HFFc6 (cell line): ENCODE data around the gene C1orf105. TPM values are rescaled to one million over a fixed set of nuclear protein-coding genes. Genes with fewer than 3 reads are reported as not detected.

Experiments
- DNase-seq: peaks from one replicate; pipeline ENCODE4 v3.0.0-alpha.2; 2018
- H3K27ac Mint-ChIP-seq: 2 replicates; pipeline ENCODE4 v1.8.0; 2020; ENCODE audit warnings: mild to moderate bottlenecking, mixed read lengths
- H3K27me3 Mint-ChIP-seq: 2 replicates; pipeline ENCODE4 v1.8.0; 2021; ENCODE audit warnings: mild to moderate bottlenecking, moderate library complexity, mixed read lengths; ENCODE audit not compliant: insufficient read depth
- H3K36me3 Mint-ChIP-seq: 2 replicates; pipeline ENCODE4 v1.8.0; 2021; ENCODE audit warnings: low read depth, mixed read lengths
- H3K4me1 Mint-ChIP-seq: 2 replicates; pipeline ENCODE4 v1.8.0; 2020; ENCODE audit warnings: low read depth, mixed read lengths
- H3K4me3 Mint-ChIP-seq: 2 replicates; pipeline ENCODE4 v1.8.0; 2020; ENCODE audit warnings: mild to moderate bottlenecking, moderate library complexity, mixed read lengths
- H3K9me3 Mint-ChIP-seq: 2 replicates; pipeline ENCODE4 v1.8.0; 2020; ENCODE audit warnings: mild to moderate bottlenecking, mixed read lengths
- total RNA-seq, 6 experiments: library from RNA; stranded (reverse); fragmentation: NEBNext Ultra II Directional; extraction: Animal tissue kit (Norgen Biotek cat#: 25700); gene quantifications; 2 replicates in 1 of 6; 3 replicates in 5 of 6; pipeline ENCODE4 v1.2.3, GENCODE V29; 2021
- TF ChIP-seq, protein P1 (sequence below): fragments of 200-600 bp; sonication (generic); IDR thresholded peaks from 2 replicates; pipeline ENCODE4 v1.5.0; 2021; ENCODE audit warnings: antibody characterized with exemption, mild to moderate bottlenecking

C1orf105 gene
- total RNA-seq, 6 experiments from 2014 or later, result not detected

DNA sequence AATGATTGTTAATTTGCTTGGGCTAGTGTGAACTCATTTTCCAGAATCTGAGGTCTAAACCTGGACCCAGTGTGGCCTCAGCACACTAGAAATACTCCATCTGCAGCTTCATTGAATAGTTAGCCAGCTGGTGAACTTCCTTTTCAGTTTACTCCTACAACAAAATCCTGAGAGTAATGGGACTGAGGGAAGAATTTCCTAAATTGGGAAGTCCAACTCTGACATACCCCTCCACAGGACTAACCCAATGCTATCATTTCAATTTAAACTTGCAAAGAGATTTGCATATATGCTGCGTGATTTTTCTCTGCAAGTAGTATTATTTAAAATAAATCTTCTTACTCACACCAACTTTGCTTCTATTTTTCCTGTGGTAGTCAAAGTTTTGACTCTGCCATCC is 51.2 kb downstream of the C1orf105 start:
- Mint-ChIP-seq H3K4me3 (no peak overlapping the region), H3K27me3 (peaks cover 3% of the 10 kb centered on the region; the same call in 1 of the 2 replicates), H3K4me1 (peaks cover 13% of the 10 kb centered on the region), H3K36me3 (no peaks in the 10 kb centered on the region), H3K27ac (no peak overlapping the region), H3K9me3 (no peaks in the 10 kb centered on the region)
- DNase-seq, result no peak
- TF ChIP-seq, protein P1, sequence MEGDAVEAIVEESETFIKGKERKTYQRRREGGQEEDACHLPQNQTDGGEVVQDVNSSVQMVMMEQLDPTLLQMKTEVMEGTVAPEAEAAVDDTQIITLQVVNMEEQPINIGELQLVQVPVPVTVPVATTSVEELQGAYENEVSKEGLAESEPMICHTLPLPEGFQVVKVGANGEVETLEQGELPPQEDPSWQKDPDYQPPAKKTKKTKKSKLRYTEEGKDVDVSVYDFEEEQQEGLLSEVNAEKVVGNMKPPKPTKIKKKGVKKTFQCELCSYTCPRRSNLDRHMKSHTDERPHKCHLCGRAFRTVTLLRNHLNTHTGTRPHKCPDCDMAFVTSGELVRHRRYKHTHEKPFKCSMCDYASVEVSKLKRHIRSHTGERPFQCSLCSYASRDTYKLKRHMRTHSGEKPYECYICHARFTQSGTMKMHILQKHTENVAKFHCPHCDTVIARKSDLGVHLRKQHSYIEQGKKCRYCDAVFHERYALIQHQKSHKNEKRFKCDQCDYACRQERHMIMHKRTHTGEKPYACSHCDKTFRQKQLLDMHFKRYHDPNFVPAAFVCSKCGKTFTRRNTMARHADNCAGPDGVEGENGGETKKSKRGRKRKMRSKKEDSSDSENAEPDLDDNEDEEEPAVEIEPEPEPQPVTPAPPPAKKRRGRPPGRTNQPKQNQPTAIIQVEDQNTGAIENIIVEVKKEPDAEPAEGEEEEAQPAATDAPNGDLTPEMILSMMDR, result no peak

DNA sequence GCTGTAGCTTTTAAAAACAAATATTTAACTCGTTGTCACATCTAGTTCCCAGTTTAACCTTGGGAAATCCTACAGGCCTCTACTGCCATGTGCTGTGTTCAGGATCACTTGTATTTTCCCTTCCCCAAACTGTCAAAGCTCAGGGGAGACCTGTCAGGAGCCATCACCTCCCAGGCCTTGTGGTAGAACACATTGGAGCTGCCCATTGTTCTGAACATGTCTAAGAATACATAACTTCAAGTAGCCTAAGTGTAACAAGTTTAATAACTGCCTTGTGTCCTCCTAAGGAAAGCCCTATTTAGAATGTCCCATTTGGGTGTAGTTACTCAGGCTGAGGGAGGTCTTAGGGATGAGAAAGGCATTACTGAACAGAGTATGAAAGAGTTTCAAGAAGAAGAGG is 52.0 kb downstream of the C1orf105 start:
- H3K9me3 Mint-ChIP-seq, result no peaks in the 10 kb centered on the region
- no peak for DNase-seq
- H3K36me3 Mint-ChIP-seq, result no peaks in the 10 kb centered on the region
- H3K4me3 Mint-ChIP-seq, result no peak overlapping the region
- H3K27ac Mint-ChIP-seq, result no peak overlapping the region
- peaks cover 3% of the 10 kb centered on the region; the same call in 1 of the 2 replicates for H3K27me3 Mint-ChIP-seq
- TF ChIP-seq, protein P1, result no peak
- H3K4me1 Mint-ChIP-seq, result peaks cover 7% of the 10 kb centered on the region

DNA sequence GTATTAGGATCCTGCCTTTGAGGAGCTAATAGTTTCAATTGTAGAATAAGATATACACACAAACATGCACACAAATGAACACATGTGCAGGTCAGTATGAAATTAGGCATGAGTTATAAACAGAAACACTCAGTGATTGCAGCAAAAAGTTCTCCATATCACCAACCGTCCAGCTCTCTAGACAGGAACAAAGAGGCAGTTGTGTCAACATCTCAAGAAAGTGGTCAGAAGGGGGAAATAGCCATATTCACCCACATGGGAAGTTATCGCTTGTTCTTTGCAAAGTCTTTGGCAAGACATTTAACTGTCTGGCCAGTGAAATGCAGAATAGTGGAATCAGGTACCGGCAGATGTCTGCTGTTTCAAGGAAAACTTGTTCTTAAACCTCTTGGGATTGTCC is 52.8 kb downstream of the C1orf105 start:
- H3K27me3 Mint-ChIP-seq, result peaks cover 3% of the 10 kb centered on the region; the same call in 1 of the 2 replicates
- no peak overlapping the region for H3K4me3 Mint-ChIP-seq
- peaks cover 7% of the 10 kb centered on the region for H3K4me1 Mint-ChIP-seq
- H3K27ac Mint-ChIP-seq, result no peak overlapping the region
- no peak for DNase-seq
- no peaks in the 10 kb centered on the region for H3K36me3 Mint-ChIP-seq
- no peaks in the 10 kb centered on the region for H3K9me3 Mint-ChIP-seq
- TF ChIP-seq, protein P1, result no peak

DNA sequence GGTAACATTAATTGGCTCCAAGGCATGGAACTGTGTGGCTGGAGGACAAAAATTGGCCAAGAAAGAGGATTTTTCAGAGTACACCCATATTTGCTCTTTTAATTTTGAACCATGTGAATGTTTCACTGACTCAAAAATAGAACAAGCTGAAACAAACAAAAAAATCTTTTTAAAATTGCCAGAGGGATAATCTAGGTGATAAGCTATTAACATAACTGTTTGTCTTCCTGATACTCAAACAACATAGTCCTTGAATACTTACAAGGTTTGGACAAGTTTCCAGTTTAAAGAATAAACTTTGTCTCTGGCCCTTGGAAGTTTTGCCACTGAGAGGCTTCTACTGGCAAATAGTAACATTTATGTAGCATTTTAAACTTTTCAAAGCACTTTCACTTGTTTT is 53.4 kb downstream of the C1orf105 start:
- no peaks in the 10 kb centered on the region for H3K36me3 Mint-ChIP-seq
- TF ChIP-seq, protein P1, result no peak
- DNase-seq, result no peak
- H3K27me3 Mint-ChIP-seq, result peaks cover 3% of the 10 kb centered on the region; the same call in 1 of the 2 replicates
- peaks cover 7% of the 10 kb centered on the region for H3K4me1 Mint-ChIP-seq
- H3K4me3 Mint-ChIP-seq, result no peak overlapping the region
- no peak overlapping the region for H3K27ac Mint-ChIP-seq
- no peaks in the 10 kb centered on the region for H3K9me3 Mint-ChIP-seq

DNA sequence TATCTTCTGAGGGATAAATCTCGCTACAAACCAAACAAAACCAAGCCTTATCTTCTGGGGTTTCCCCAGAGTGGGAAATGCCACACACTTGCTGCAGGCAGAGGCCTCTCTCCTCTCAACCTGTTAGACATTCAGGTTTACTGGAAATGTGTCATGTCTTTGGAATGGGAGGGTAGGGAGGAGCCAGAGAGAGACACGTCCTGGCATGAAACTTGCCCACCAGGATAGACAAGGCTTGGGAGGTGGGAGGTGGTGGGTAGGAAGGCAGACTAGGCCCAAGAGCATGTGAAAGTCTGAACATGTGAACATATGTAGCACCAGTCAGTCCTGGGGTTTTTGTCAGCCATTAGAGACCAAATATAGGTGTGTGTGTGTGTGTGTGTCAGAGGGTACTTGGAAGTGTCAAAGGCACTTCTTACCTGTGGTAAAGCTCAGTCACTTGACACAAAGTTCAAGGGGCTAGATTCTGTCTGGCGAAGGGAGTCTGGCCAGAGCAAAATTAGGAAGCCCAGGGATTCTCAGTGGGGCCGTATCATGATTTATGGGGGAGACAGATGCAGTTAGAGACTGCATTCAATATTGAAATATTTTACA is 55.8 kb downstream of the C1orf105 start:
- TF ChIP-seq, protein P1, result no peak
- no peaks in the 10 kb centered on the region for H3K9me3 Mint-ChIP-seq
- H3K36me3 Mint-ChIP-seq, result no peaks in the 10 kb centered on the region
- H3K4me3 Mint-ChIP-seq, result no peak overlapping the region
- H3K27me3 Mint-ChIP-seq, result peaks cover 3% of the 10 kb centered on the region
- no peak overlapping the region for H3K27ac Mint-ChIP-seq
- DNase-seq, result no peak
- H3K4me1 Mint-ChIP-seq, result peaks cover 7% of the 10 kb centered on the region

DNA sequence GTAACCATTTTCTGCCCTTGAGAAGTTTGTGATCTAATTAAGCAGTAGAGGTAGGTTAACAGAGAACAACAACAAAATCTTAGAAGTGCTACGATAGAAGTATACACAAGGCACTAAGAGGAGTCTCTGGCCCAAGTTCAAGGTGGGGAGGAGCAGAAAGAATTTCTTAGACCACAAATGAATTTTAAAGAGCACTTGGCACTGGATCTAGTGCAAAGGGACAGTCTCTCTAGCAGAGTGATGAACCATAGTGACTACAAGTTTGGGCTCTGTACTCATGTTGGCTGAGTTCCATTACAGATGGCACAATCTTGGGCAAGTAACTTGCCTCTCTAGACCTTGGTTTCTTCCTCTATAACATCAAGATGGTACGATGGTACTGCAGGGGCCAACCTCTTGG is 56.7 kb downstream of the C1orf105 start:
- Mint-ChIP-seq H3K27ac (no peak overlapping the region), H3K4me3 (no peak overlapping the region), H3K27me3 (peaks cover 3% of the 10 kb centered on the region), H3K9me3 (no peaks in the 10 kb centered on the region), H3K36me3 (no peaks in the 10 kb centered on the region), H3K4me1 (peaks cover 7% of the 10 kb centered on the region)
- DNase-seq, result no peak
- TF ChIP-seq, protein P1, result no peak
